IMR-90 (cell line): ENCODE data around the gene COL23A1. TPM values are rescaled to one million over a fixed set of nuclear protein-coding genes. Genes with fewer than 3 reads are reported as not detected.

Experiments
- ATAC-seq: fragments of 200-7000 bp; cut with Tn5 transposase; 2 replicates; pipeline ENCODE4 v1.9.1; 2020; ENCODE audit warnings: low read depth, mild to moderate bottlenecking, moderate library complexity
- BruUV-seq: library from RNA; stranded (reverse); fragments of 400-500 nt; replicated peaks from 2 replicates; lab custom pipeline; 2021; lab: Mats Ljungman, UMichigan
- CTCF ChIA-PET: fragments of 300-600 bp; formaldehyde crosslinking; extraction: SDS; loops from one replicate; lab custom pipeline; 2021; ENCODE audit warnings: antibody characterized with exemption; lab: Yijun Ruan, JAX
- POLR2A ChIA-PET: fragments of 300-600 bp; sonication (Branson Sonifier 250); formaldehyde crosslinking; loops from one replicate; lab custom pipeline; 2022; ENCODE audit warnings: antibody characterized with exemption; ENCODE audit not compliant: unreplicated experiment; lab: Charles Lee
- DNase-seq: peaks from one replicate; pipeline ENCODE4 v3.0.0; 2013
- H2AFZ ChIP-seq: replicated peaks from 2 replicates; pipeline ENCODE3; 2013; ENCODE audit warnings: low read length, mild to moderate bottlenecking; ENCODE audit not compliant: poor library complexity
- H2AK5ac ChIP-seq: 2 replicates; pipeline ENCODE4 v1.6.1; 2013; ENCODE audit warnings: low read depth, low read length, inconsistent platforms
- H2AK9ac ChIP-seq: replicated peaks from 2 replicates; pipeline ENCODE3; 2013; ENCODE audit warnings: mild to moderate bottlenecking, low read depth, low read length, moderate library complexity; ENCODE audit not compliant: poor library complexity
- H2BK120ac ChIP-seq: 2 replicates; pipeline ENCODE4 v1.6.1; 2013; ENCODE audit warnings: low read depth, low read length, inconsistent platforms
- H2BK15ac ChIP-seq: 3 replicates; pipeline ENCODE4 v1.6.1; 2013; ENCODE audit warnings: low read depth, low read length, inconsistent platforms
- H2BK20ac ChIP-seq: 2 replicates; pipeline ENCODE4 v1.6.1; 2013; ENCODE audit warnings: low read depth, mild to moderate bottlenecking, inconsistent platforms, low read length, moderate library complexity
- H2BK5ac ChIP-seq: 2 replicates; pipeline ENCODE4 v1.6.1; 2013; ENCODE audit warnings: mild to moderate bottlenecking, low read depth, low read length, inconsistent platforms; ENCODE audit not compliant: poor library complexity, severe bottlenecking
- H3K14ac ChIP-seq: replicated peaks from 2 replicates; pipeline ENCODE4 v1.6.1; 2013; ENCODE audit warnings: low read depth, low read length, inconsistent platforms
- H3K18ac ChIP-seq: 2 replicates; pipeline ENCODE4 v1.6.1; 2013; ENCODE audit warnings: low read depth, low read length, control low read depth
- H3K23ac ChIP-seq: 2 replicates; pipeline ENCODE4 v1.6.1; 2013; ENCODE audit warnings: low read depth, low read length, inconsistent platforms
- H3K27ac ChIP-seq: 2 replicates; pipeline ENCODE4 v1.5.1; 2013; ENCODE audit warnings: mild to moderate bottlenecking, control low read depth, low read length; ENCODE audit not compliant: insufficient read depth
- H3K27me3 ChIP-seq: 2 replicates; pipeline ENCODE4 v1.6.1; 2013; ENCODE audit warnings: low read length; ENCODE audit not compliant: control insufficient read depth, insufficient read depth
- H3K36me3 ChIP-seq: 2 replicates; pipeline ENCODE4 v1.6.1; 2013; ENCODE audit warnings: low read length, mixed read lengths; ENCODE audit not compliant: control insufficient read depth, insufficient read depth
- H3K4ac ChIP-seq: 2 replicates; pipeline ENCODE4 v1.6.1; 2013; ENCODE audit warnings: low read depth, low read length, inconsistent platforms
- H3K4me1 ChIP-seq: 2 replicates; pipeline ENCODE4 v1.6.1; 2013; ENCODE audit warnings: low read length, mixed read lengths; ENCODE audit not compliant: control insufficient read depth, insufficient read depth
- H3K4me2 ChIP-seq: 2 replicates; pipeline ENCODE4 v1.6.1; 2013; ENCODE audit warnings: low read depth, mild to moderate bottlenecking, control low read depth, low read length, moderate library complexity
- H3K4me3 ChIP-seq: 2 replicates; pipeline ENCODE4 v1.5.1; 2013; ENCODE audit warnings: low read depth, mild to moderate bottlenecking, control low read depth, low read length, moderate library complexity; ENCODE audit not compliant: insufficient read depth
- H3K56ac ChIP-seq: 2 replicates; pipeline ENCODE4 v1.6.1; 2013; ENCODE audit warnings: low read length, inconsistent platforms; ENCODE audit not compliant: insufficient read depth; ENCODE audit errors: extremely low read depth
- H3K79me1 ChIP-seq, 2 experiments: 2 replicates each; pipeline ENCODE4 v1.6.1; 2013; ENCODE audit warnings: low read length in 2 of 2, inconsistent platforms in 1 of 2, low read depth in 1 of 2
- H3K9ac ChIP-seq: 2 replicates; pipeline ENCODE4 v1.6.1; 2013; ENCODE audit warnings: low read depth, low read length, control low read depth
- H3K9me1 ChIP-seq: 2 replicates; pipeline ENCODE4 v1.6.1; 2013; ENCODE audit warnings: low read length, inconsistent platforms; ENCODE audit not compliant: insufficient read depth
- H3K9me3 ChIP-seq: 2 replicates; pipeline ENCODE4 v1.6.1; 2013; ENCODE audit warnings: low read length; ENCODE audit not compliant: control insufficient read depth, insufficient read depth
- H4K20me1 ChIP-seq: 2 replicates; pipeline ENCODE4 v1.6.1; 2013; ENCODE audit warnings: low read length, inconsistent platforms; ENCODE audit not compliant: insufficient read depth
- H4K5ac ChIP-seq: 2 replicates; pipeline ENCODE4 v1.6.1; 2013; ENCODE audit warnings: mild to moderate bottlenecking, low read depth, low read length, control low read depth
- H4K8ac ChIP-seq, 2 experiments: 2 replicates each; pipeline ENCODE4 v1.6.1; 2013; ENCODE audit warnings: low read depth in 2 of 2, low read length in 2 of 2, control low read depth in 1 of 2, inconsistent platforms in 1 of 2
- H4K91ac ChIP-seq: 2 replicates; pipeline ENCODE4 v1.6.1; 2013; ENCODE audit warnings: low read depth, low read length, inconsistent platforms; ENCODE audit not compliant: insufficient read depth
- BHLHE40 ChIP-seq: fragments of 150-350 bp; IDR thresholded peaks from 2 replicates; pipeline ENCODE4 v1.6.1; 2016; ENCODE audit warnings: mild to moderate bottlenecking, low read depth, low read length
- CEBPB ChIP-seq: IDR thresholded peaks from 2 replicates; pipeline ENCODE4 v1.6.1; 2012; ENCODE audit warnings: low read depth, low read length, improper control_type of control experiment
- CTCF ChIP-seq: conservative IDR thresholded peaks from 2 replicates; pipeline ENCODE4 v1.5.1; 2012; ENCODE audit warnings: mild to moderate bottlenecking, low read depth, low read length, improper control_type of control experiment
- FOS ChIP-seq: fragments of 150-350 bp; IDR thresholded peaks from 2 replicates; pipeline ENCODE4 v1.6.1; 2016; ENCODE audit warnings: low read depth, low read length
- MAZ ChIP-seq: IDR thresholded peaks from 2 replicates; pipeline ENCODE4 v1.6.1; 2012; ENCODE audit warnings: low read depth, mild to moderate bottlenecking, low read length, improper control_type of control experiment, moderate library complexity, borderline replicate concordance
- MXI1 ChIP-seq: IDR thresholded peaks from 2 replicates; pipeline ENCODE4 v1.6.1; 2012; ENCODE audit warnings: low read depth, mild to moderate bottlenecking, low read length, moderate library complexity, borderline replicate concordance
- NFE2L2 ChIP-seq: fragments of 150-350 bp; IDR thresholded peaks from 2 replicates; pipeline ENCODE4 v1.6.1; 2016; ENCODE audit warnings: low read depth, mild to moderate bottlenecking, low read length
- POLR2A ChIP-seq: IDR thresholded peaks from 2 replicates; pipeline ENCODE4 v1.6.1; 2012; ENCODE audit warnings: mild to moderate bottlenecking, low read depth, low read length
- RCOR1 ChIP-seq: IDR thresholded peaks from 2 replicates; pipeline ENCODE4 v1.6.1; 2012; ENCODE audit warnings: mild to moderate bottlenecking, low read length, improper control_type of control experiment; ENCODE audit not compliant: insufficient replicate concordance
- RFX5 ChIP-seq: IDR thresholded peaks from 2 replicates; pipeline ENCODE4 v1.8.0; 2012; ENCODE audit warnings: low read depth, mild to moderate bottlenecking, low read length, moderate library complexity
- SMC3 ChIP-seq: fragments of 150-350 bp; IDR thresholded peaks from 2 replicates; pipeline ENCODE4 v1.6.1; 2016; ENCODE audit warnings: low read depth, mild to moderate bottlenecking, antibody characterized with exemption, low read length, moderate library complexity
- USF2 ChIP-seq: fragments of 150-350 bp; IDR thresholded peaks from 2 replicates; pipeline ENCODE4 v1.6.1; 2017; ENCODE audit warnings: mild to moderate bottlenecking, antibody characterized with exemption, low read length, low read depth
- WGBS, 2 experiments: methylation state at CpG; one replicate each; pipeline versions ENCODE4 v1.1.5 to v1.1.7; 2013; ENCODE audit warnings: missing lambda C conversion rate in 2 of 2; ENCODE audit not compliant: insufficient read length in 1 of 2; ENCODE audit errors: extremely low coverage in 2 of 2; 5-methylcytosine and 5-hydroxymethylcytosine counted together
- dilution Hi-C: fragments of 300-500 bp; cut with HindIII; formaldehyde crosslinking; loops from one replicate; pipeline ENCODE4 v1.14.3; 2018; ENCODE audit warnings: low sequenced_read_pairs; ENCODE audit not compliant: unreplicated experiment
- in situ Hi-C: fragments of 300-500 bp; cut with MboI; formaldehyde crosslinking; loops from 3 replicates; pipeline ENCODE4 v1.14.3; 2019; ENCODE audit warnings: low sequenced_read_pairs, inconsistent platforms, mixed read lengths
- intact Hi-C: fragments of 100-400 bp; cut with micrococcal nuclease; formaldehyde crosslinking; loops from 2 replicates; pipeline ENCODE4 v1.10.0; 2022
- polyA plus RNA-seq, 3 experiments: library from polyadenylated mRNA; depleted of rRNA; stranded (reverse); fragments of >200 nt; gene quantifications; 2 replicates each; pipeline ENCODE4 v1.2.3, GENCODE V29; 2012; ENCODE audit warnings: low replicate concordance in 1 of 3
- total RNA-seq: library from RNA; depleted of rRNA; stranded (reverse); fragments of >200 nt; gene quantifications from 2 replicates; pipeline ENCODE4 v1.2.3, GENCODE V29; 2012
- TF ChIP-seq, protein P1 (sequence below): fragments of 150-350 bp; IDR thresholded peaks from 2 replicates; pipeline ENCODE4 v1.6.1; 2016; ENCODE audit warnings: low read depth, mild to moderate bottlenecking, low read length, moderate library complexity, borderline replicate concordance

The COL23A1 gene
- total and polyA plus RNA-seq, 2 of the 4 experiments (the other 2 are of a cell fraction), result not detected

DNA sequence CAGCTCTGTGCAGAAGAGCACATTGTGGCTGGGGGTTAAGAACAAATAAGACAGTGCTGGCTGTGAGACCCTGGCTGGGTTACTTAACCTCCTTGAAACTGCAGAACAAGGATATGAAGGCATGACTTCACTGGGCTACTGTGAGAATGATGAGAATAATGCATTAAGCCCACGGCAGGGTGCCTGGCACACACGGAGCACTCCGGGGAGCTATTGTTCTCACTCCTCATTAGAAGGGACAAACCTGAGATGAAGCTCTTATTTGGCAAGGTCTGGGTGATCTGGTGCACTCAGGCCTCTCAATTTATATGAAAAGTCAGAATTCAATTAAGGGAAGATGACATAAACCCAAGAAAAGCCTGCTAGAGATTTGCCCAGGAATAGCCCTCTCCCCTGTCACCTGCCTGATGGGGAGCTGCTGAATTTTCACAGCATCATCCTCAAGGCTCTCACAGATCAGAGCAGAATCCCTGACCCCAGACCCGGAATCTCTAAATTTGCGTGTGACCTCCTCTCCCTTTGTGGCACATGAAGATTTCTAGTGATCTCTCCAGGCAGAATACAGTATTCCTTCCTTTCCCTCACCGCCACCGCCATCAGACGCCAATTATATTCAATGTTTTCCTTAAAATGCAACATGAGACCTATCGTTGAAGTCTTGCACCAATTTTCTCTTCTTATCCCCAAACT lies 102.1 kb downstream of the COL23A1 start:
- POLR2A ChIA-PET, result no interaction called here
- Histone ChIP-seq H3K4me2 (no peak overlapping the region), H3K4ac (no peak overlapping the region), H4K91ac (no peak overlapping the region), H4K8ac (no peak overlapping the region), H3K27me3 (no peaks in the 10 kb centered on the region), H3K18ac (no peak overlapping the region), H3K9me1 (no peaks in the 10 kb centered on the region), H4K20me1 (no peaks in the 10 kb centered on the region), H2AK5ac (no peak overlapping the region), H3K79me1 (no peaks in the 10 kb centered on the region), H2BK20ac (no peak overlapping the region), H3K36me3 (no peaks in the 10 kb centered on the region), H2AK9ac (no peak overlapping the region), H3K4me1 (no peaks in the 10 kb centered on the region), H3K9me3 (peaks cover 25% of the 10 kb centered on the region), H3K56ac (no peak overlapping the region), H3K23ac (no peak overlapping the region), H2AFZ (no peak overlapping the region), H2BK120ac (no peak overlapping the region), H3K9ac (no peak overlapping the region), H3K27ac (no peak overlapping the region), H2BK5ac (no peak overlapping the region), H2BK15ac (no peak overlapping the region), H4K5ac (no peak overlapping the region), H3K14ac (no peak overlapping the region), H3K4me3 (no peak overlapping the region)
- DNase-seq, result no peak
- ATAC-seq, result no peak
- dilution Hi-C loops, result no loop called here
- BruUV-seq, result no TSS peak
- in situ Hi-C loops, result no loop called here
- CTCF ChIA-PET, result no interaction called here
- TF ChIP-seq RFX5 (no peak), MAZ (no peak), POLR2A (no peak), CTCF (no peak), USF2 (no peak), FOS (no peak), CEBPB (no peak), SMC3 (no peak), NFE2L2 (no peak), BHLHE40 (no peak), MXI1 (no peak), RCOR1 (no peak)
- TF ChIP-seq, protein P1, sequence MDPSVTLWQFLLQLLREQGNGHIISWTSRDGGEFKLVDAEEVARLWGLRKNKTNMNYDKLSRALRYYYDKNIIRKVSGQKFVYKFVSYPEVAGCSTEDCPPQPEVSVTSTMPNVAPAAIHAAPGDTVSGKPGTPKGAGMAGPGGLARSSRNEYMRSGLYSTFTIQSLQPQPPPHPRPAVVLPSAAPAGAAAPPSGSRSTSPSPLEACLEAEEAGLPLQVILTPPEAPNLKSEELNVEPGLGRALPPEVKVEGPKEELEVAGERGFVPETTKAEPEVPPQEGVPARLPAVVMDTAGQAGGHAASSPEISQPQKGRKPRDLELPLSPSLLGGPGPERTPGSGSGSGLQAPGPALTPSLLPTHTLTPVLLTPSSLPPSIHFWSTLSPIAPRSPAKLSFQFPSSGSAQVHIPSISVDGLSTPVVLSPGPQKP, result no peak
- intact Hi-C loops, result no loop called here
- 80% methylated on average over 4 of the region's 9 CpGs; no CpG with 5 or more reads in 1 of the 2 experiments for WGBS, 2 experiments
